AG09309 (cell line): Measurements from ENCODE around the gene TLNRD1.
A peak's percentile ranks its signal among the peaks of the same experiment; 100 is the strongest.

ENCODE experiments used
- DNase-seq: peaks from one replicate; pipeline ENCODE4 v3.0.0-alpha.2; 2010; ENCODE audit warnings: low read depth
- H3K4me3 ChIP-seq: 2 replicates; pipeline ENCODE4 v1.5.1; 2011; ENCODE audit warnings: mild to moderate bottlenecking, low read depth, low read length, moderate library complexity; ENCODE audit not compliant: control insufficient read depth
- TF ChIP-seq, protein P1 (sequence below): IDR thresholded peaks from 2 replicates; pipeline ENCODE4 v1.5.1; 2011; ENCODE audit warnings: mild to moderate bottlenecking, low read depth, low read length, inconsistent platforms; ENCODE audit not compliant: insufficient read depth, control insufficient read depth; ENCODE audit errors: missing control alignments

TLNRD1 gene

GRCh38 chr15:80970018-80970657, 30.6 kb upstream of the TLNRD1 start:
- H3K4me3 ChIP-seq: no peak overlapping the region
- no peak for DNase-seq
- TF ChIP-seq, protein P1, sequence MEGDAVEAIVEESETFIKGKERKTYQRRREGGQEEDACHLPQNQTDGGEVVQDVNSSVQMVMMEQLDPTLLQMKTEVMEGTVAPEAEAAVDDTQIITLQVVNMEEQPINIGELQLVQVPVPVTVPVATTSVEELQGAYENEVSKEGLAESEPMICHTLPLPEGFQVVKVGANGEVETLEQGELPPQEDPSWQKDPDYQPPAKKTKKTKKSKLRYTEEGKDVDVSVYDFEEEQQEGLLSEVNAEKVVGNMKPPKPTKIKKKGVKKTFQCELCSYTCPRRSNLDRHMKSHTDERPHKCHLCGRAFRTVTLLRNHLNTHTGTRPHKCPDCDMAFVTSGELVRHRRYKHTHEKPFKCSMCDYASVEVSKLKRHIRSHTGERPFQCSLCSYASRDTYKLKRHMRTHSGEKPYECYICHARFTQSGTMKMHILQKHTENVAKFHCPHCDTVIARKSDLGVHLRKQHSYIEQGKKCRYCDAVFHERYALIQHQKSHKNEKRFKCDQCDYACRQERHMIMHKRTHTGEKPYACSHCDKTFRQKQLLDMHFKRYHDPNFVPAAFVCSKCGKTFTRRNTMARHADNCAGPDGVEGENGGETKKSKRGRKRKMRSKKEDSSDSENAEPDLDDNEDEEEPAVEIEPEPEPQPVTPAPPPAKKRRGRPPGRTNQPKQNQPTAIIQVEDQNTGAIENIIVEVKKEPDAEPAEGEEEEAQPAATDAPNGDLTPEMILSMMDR: peak; percentile 75

DNA sequence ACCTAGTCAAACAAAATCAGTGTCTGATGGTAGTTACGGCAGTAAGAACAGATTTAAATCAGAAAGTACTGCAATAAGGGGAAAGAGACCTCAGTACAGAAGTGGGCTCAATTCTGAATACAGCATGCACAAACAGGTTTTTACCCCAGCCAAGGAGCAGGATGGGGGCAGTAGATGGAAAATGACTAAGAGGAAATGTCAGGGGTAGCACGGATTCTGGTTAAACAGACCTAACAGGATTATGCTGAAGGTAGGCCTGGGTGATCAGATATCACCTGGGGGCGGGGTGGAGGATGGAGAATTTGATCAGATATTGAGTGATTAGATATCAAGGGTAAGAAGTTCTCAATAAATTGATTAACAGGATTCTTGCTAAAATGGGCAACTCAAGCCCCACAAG, 30.1 kb upstream of the TLNRD1 start:
- H3K4me3 ChIP-seq: no peak overlapping the region
- TF ChIP-seq, protein P1: no peak
- no peak for DNase-seq

DNA sequence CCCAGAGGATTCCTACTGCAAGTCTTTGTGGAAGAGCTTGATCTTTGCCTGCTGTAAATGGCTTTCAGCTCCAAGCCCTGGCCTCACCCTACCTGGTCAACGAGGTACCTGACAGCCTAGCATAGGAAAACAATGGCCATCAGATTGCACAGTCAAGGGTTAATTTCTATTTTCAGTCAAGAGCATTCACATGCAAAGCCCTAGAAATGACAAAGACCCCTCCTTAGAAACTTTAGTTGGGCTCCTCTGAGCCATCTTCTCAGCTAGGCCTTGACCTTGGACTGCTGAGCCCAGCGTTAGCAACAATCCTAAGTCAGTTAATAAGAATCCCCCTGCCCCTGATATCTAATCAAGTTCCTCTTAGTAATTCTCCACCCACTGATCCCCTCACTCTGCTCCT, 29.6 kb upstream of the TLNRD1 start:
- TF ChIP-seq, protein P1: no peak
- DNase-seq: no peak
- H3K4me3 ChIP-seq: no peak overlapping the region

DNA sequence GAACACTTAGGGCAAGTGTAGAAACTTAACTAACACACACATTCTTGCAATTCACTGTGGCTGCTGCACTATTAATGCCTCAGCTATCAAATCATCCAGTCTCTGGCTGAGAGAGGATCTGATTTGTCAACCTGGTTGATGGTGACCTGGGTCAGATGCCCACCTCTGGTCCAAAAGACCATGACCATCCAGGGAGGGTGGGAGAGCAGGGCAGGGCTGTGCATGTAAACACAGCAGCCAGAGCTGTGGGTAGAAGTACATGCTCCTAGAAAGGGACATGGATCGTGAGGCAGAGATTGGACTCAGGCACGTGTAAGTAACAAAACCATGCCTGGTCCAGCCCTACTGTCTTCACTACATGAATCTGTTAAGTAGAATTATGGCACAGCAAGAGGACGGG, 28.4 kb upstream of the TLNRD1 start:
- TF ChIP-seq, protein P1: no peak
- no peak overlapping the region for H3K4me3 ChIP-seq
- DNase-seq: no peak

DNA sequence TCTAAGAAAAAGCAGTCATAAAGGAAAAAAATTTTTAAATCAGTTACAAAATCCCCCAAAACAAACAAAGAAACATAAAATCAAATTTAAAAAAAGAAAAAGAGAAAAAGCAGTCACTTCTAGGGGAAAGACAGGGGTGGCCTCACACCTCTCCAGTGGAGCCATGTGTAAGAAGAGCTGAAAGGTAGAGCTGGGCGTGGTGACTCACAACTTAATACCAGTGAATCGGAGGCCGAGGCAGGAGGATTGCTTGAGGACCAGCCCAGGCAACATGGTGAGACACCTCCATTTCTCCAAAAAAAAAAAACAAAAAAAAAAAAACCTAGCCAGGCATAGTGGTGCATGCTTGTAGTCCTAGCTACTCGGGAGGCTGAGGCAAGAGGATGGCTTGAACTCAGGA, 25.8 kb upstream of the TLNRD1 start:
- DNase-seq: no peak
- TF ChIP-seq, protein P1: no peak
- H3K4me3 ChIP-seq: no peak overlapping the region

GRCh38 chr15:80976851-80977250, 23.9 kb upstream of the TLNRD1 start:
- TF ChIP-seq, protein P1: no peak
- no peak overlapping the region for H3K4me3 ChIP-seq
- no peak for DNase-seq
